Neural cell (in vitro differentiated cells): ENCODE data around the gene PYGL.

Experiments
- EP300 ChIP-seq: fragments of 450-650 bp; conservative IDR thresholded peaks from 2 replicates; pipeline ENCODE4 v1.6.1; 2014; ENCODE audit warnings: antibody characterized with exemption, mild to moderate bottlenecking, moderate library complexity; ENCODE audit not compliant: poor library complexity, severe bottlenecking
- EZH2 ChIP-seq: fragments of 200-600, 300-800 bp; shearing (Covaris generic), sonication (generic); IDR thresholded peaks from 2 replicates; pipeline ENCODE4 v1.6.1; 2014; ENCODE audit warnings: antibody characterized with exemption, low read length, borderline replicate concordance, mild to moderate bottlenecking; ENCODE audit not compliant: insufficient read depth, poor library complexity, severe bottlenecking
- POLR2AphosphoS5 ChIP-seq: IDR thresholded peaks from 2 replicates; pipeline ENCODE4 v1.6.1; 2012
- RAD21 ChIP-seq: fragments of 450-650 bp; conservative IDR thresholded peaks from 2 replicates; pipeline ENCODE4 v1.6.1; 2014; ENCODE audit warnings: antibody characterized with exemption, mild to moderate bottlenecking, moderate library complexity
- SMC3 ChIP-seq: fragments of 450-650 bp; conservative IDR thresholded peaks from 2 replicates; pipeline ENCODE4 v1.6.1; 2014; ENCODE audit warnings: antibody characterized with exemption, mild to moderate bottlenecking, moderate library complexity; ENCODE audit not compliant: poor library complexity
- TAF1 ChIP-seq: IDR thresholded peaks from 2 replicates; pipeline ENCODE4 v1.6.1; 2012; ENCODE audit warnings: low read depth
- TF ChIP-seq, protein P1 (sequence below): fragments of 450-650 bp; IDR thresholded peaks from 2 replicates; pipeline ENCODE4 v1.5.1; 2014; ENCODE audit warnings: antibody characterized with exemption, mild to moderate bottlenecking, moderate library complexity; ENCODE audit not compliant: poor library complexity, severe bottlenecking
- TF ChIP-seq, protein P2 (sequence below): IDR thresholded peaks from 2 replicates; pipeline ENCODE4 v1.6.1; 2012; ENCODE audit warnings: borderline replicate concordance

DNA sequence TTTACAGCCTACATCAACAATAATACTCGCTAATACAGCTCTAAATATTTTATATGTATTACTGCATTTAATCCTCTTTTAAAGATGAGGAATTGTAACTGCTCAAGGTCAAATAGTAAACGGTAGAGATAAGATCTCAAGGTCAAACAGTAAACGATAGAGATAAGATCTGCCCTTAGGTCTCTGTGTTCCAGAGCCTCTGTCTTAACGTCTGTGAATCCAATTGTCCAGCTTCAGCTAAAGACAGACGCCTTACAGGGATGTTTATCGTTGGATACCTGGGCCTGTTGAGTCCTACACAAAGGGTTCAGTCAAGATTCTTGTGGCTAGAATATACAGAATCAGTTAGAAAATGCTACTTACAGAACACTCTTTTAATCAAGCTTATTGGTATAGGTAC, 20.0 kb downstream of the PYGL start:
- TF ChIP-seq, protein P1, sequence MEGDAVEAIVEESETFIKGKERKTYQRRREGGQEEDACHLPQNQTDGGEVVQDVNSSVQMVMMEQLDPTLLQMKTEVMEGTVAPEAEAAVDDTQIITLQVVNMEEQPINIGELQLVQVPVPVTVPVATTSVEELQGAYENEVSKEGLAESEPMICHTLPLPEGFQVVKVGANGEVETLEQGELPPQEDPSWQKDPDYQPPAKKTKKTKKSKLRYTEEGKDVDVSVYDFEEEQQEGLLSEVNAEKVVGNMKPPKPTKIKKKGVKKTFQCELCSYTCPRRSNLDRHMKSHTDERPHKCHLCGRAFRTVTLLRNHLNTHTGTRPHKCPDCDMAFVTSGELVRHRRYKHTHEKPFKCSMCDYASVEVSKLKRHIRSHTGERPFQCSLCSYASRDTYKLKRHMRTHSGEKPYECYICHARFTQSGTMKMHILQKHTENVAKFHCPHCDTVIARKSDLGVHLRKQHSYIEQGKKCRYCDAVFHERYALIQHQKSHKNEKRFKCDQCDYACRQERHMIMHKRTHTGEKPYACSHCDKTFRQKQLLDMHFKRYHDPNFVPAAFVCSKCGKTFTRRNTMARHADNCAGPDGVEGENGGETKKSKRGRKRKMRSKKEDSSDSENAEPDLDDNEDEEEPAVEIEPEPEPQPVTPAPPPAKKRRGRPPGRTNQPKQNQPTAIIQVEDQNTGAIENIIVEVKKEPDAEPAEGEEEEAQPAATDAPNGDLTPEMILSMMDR = no peak
- TF ChIP-seq SMC3 (no peak), TAF1 (no peak), RAD21 (no peak), EP300 (no peak), POLR2AphosphoS5 (no peak), EZH2 (no peak)
- TF ChIP-seq, protein P2, sequence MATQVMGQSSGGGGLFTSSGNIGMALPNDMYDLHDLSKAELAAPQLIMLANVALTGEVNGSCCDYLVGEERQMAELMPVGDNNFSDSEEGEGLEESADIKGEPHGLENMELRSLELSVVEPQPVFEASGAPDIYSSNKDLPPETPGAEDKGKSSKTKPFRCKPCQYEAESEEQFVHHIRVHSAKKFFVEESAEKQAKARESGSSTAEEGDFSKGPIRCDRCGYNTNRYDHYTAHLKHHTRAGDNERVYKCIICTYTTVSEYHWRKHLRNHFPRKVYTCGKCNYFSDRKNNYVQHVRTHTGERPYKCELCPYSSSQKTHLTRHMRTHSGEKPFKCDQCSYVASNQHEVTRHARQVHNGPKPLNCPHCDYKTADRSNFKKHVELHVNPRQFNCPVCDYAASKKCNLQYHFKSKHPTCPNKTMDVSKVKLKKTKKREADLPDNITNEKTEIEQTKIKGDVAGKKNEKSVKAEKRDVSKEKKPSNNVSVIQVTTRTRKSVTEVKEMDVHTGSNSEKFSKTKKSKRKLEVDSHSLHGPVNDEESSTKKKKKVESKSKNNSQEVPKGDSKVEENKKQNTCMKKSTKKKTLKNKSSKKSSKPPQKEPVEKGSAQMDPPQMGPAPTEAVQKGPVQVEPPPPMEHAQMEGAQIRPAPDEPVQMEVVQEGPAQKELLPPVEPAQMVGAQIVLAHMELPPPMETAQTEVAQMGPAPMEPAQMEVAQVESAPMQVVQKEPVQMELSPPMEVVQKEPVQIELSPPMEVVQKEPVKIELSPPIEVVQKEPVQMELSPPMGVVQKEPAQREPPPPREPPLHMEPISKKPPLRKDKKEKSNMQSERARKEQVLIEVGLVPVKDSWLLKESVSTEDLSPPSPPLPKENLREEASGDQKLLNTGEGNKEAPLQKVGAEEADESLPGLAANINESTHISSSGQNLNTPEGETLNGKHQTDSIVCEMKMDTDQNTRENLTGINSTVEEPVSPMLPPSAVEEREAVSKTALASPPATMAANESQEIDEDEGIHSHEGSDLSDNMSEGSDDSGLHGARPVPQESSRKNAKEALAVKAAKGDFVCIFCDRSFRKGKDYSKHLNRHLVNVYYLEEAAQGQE = no peak
